A549 (cell line): ENCODE data around the gene TNN.

Source experiments
- BHLHE40 ChIP-seq: IDR thresholded peaks from 2 replicates; pipeline ENCODE4 v1.6.1; 2012; ENCODE audit warnings: low read depth, low read length, inconsistent platforms
- HOXA7 ChIP-seq: fragments of 250-450 bp; sonication (Bioruptor Pico); IDR thresholded peaks from 2 replicates; pipeline ENCODE4 v1.5.0; 2020; ENCODE audit warnings: mild to moderate bottlenecking, moderate library complexity
- JUN ChIP-seq, 2 experiments: fragments of >200 bp; sonication (Bioruptor Twin); formaldehyde crosslinking; IDR thresholded peaks; 2 replicates in 1 of 2; 3 replicates in 1 of 2; pipeline ENCODE4 v1.6.1; 2016 to 2017
- POLR2A ChIP-seq: IDR thresholded peaks from 2 replicates; pipeline ENCODE4 v1.6.1; 2012; ENCODE audit warnings: mild to moderate bottlenecking, low read length
- TP53 ChIP-seq: fragments of 250-450 bp; sonication (Bioruptor Pico); IDR thresholded peaks from 2 replicates; pipeline ENCODE4 v1.5.0; 2021; ENCODE audit warnings: mild to moderate bottlenecking, moderate library complexity
- TF ChIP-seq, protein P1 (sequence below): fragments of >200 bp; sonication (Bioruptor Twin); formaldehyde crosslinking; IDR thresholded peaks from 3 replicates; pipeline ENCODE4 v1.5.1; 2016
- TF ChIP-seq, protein P2 (sequence below): fragments of 150-350 bp; IDR thresholded peaks from 2 replicates; pipeline ENCODE4 v1.6.1; 2014; ENCODE audit warnings: low read depth, mild to moderate bottlenecking, low read length

DNA sequence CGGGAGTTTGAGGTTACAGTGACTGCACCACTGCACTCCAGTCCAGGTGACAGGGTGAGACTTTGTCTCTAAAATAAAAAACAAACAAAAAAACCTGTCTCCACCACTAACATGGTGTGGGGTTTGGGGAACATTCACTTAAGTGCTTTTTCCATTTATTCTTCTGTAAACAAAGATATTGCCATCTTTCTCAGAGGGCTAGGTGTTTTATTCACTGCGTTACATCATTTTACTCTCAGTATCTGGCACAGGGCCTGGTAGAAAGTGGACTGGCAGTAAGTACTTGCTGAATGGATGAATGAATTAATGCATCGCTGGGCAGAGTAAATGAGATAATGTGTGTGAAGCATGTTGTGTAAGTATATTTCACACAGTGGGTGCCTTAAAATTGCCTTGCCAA is 104.9 kb downstream of the TNN start:
- TF ChIP-seq, protein P1, sequence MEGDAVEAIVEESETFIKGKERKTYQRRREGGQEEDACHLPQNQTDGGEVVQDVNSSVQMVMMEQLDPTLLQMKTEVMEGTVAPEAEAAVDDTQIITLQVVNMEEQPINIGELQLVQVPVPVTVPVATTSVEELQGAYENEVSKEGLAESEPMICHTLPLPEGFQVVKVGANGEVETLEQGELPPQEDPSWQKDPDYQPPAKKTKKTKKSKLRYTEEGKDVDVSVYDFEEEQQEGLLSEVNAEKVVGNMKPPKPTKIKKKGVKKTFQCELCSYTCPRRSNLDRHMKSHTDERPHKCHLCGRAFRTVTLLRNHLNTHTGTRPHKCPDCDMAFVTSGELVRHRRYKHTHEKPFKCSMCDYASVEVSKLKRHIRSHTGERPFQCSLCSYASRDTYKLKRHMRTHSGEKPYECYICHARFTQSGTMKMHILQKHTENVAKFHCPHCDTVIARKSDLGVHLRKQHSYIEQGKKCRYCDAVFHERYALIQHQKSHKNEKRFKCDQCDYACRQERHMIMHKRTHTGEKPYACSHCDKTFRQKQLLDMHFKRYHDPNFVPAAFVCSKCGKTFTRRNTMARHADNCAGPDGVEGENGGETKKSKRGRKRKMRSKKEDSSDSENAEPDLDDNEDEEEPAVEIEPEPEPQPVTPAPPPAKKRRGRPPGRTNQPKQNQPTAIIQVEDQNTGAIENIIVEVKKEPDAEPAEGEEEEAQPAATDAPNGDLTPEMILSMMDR = no peak
- TF ChIP-seq HOXA7 = no peak
- no peak for TF ChIP-seq BHLHE40
- TF ChIP-seq TP53 (CRISPR knock-in tag) = no peak
- no peak for TF ChIP-seq POLR2A
- TF ChIP-seq JUN (IDR thresholded peaks at IDR 0.05) = no peak
- TF ChIP-seq, protein P2, sequence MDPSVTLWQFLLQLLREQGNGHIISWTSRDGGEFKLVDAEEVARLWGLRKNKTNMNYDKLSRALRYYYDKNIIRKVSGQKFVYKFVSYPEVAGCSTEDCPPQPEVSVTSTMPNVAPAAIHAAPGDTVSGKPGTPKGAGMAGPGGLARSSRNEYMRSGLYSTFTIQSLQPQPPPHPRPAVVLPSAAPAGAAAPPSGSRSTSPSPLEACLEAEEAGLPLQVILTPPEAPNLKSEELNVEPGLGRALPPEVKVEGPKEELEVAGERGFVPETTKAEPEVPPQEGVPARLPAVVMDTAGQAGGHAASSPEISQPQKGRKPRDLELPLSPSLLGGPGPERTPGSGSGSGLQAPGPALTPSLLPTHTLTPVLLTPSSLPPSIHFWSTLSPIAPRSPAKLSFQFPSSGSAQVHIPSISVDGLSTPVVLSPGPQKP = no peak
